ENCODE results near the gene TCF25. TPM values are rescaled to one million over a fixed set of nuclear protein-coding genes. Genes with fewer than 3 reads are reported as not detected.
"Not testable (repeated sequence)": the region's sequence is repeated elsewhere in the genome, so short reads cannot be mapped to it uniquely, and the experiment has no call there.

The TCF25 gene
- polyA plus RNA-seq, 1 experiment = 219 TPM

GRCh38 chr16:89934611-89935553 is 61.5 kb downstream of the TCF25 start:
- DNase-seq (ENCODE audit: low read depth) = no peak
- ChIA-PET CTCF (no interaction called here), POLR2A (no interaction called here)
- TF ChIP-seq CTCF (IDR thresholded peaks at IDR 0.05; ENCODE audit: insufficient read depth, low read depth, low read length) = no peak
- H3K27me3 ChIP-seq (ENCODE audit: control insufficient read depth, insufficient read depth, low read length) = no peaks in the 10 kb centered on the region
- H3K36me3 ChIP-seq (ENCODE audit: control insufficient read depth, insufficient read depth, low read length) = peaks cover 31% of the 10 kb centered on the region
- H3K4me3 ChIP-seq (ENCODE audit: low read depth, low read length) = no peak overlapping the region

GRCh38 chr16:89935620-89936019 is 62.2 kb downstream of the TCF25 start:
- DNase-seq (ENCODE audit: low read depth); H3K4me3 ChIP-seq (ENCODE audit: low read depth, low read length); H3K27me3 ChIP-seq (ENCODE audit: control insufficient read depth, insufficient read depth, low read length); POLR2A ChIA-PET: not testable (repeated sequence)
- peaks cover 31% of the 10 kb centered on the region for H3K36me3 ChIP-seq (ENCODE audit: control insufficient read depth, insufficient read depth, low read length)
- CTCF ChIA-PET = interaction anchor here (0.7 kb wide), 1 partner anchor 12 kb away, joined by 4 read pairs; no protein-coding TSS in a partner anchor

- TF ChIP-seq CTCF (IDR thresholded peaks at IDR 0.05; ENCODE audit: insufficient read depth, low read depth, low read length) = no peak
- ChIA-PET CTCF (interaction anchor here (0.7 kb wide), 1 partner anchor 12 kb away, joined by 4 read pairs; no protein-coding TSS in a partner anchor), POLR2A (no interaction called here)
- H3K36me3 ChIP-seq (ENCODE audit: control insufficient read depth, insufficient read depth, low read length) = peaks cover 31% of the 10 kb centered on the region
- H3K27me3 ChIP-seq (ENCODE audit: control insufficient read depth, insufficient read depth, low read length) = no peaks in the 10 kb centered on the region
- DNase-seq (ENCODE audit: low read depth) = no peak
- no peak overlapping the region for H3K4me3 ChIP-seq (ENCODE audit: low read depth, low read length)
Measured at GRCh38 chr16:89936034-89936433, 62.6 kb downstream of the TCF25 start.

GRCh38 chr16:89936508-89936907 is 63.1 kb downstream of the TCF25 start:
- CTCF ChIA-PET = no interaction called here
- POLR2A ChIA-PET = no interaction called here
- Histone ChIP-seq H3K27me3 (ENCODE audit: control insufficient read depth, insufficient read depth, low read length) (no peaks in the 10 kb centered on the region), H3K4me3 (ENCODE audit: low read depth, low read length) (no peak overlapping the region), H3K36me3 (ENCODE audit: control insufficient read depth, insufficient read depth, low read length) (peaks cover 27% of the 10 kb centered on the region)
- TF ChIP-seq CTCF (IDR thresholded peaks at IDR 0.05; ENCODE audit: insufficient read depth, low read depth, low read length) = no peak
- DNase-seq (ENCODE audit: low read depth) = no peak

GRCh38 chr16:89936981-89937380 is 63.6 kb downstream of the TCF25 start:
- Histone ChIP-seq H3K4me3 (ENCODE audit: low read depth, low read length) (no peak overlapping the region), H3K27me3 (ENCODE audit: control insufficient read depth, insufficient read depth, low read length) (no peaks in the 10 kb centered on the region), H3K36me3 (ENCODE audit: control insufficient read depth, insufficient read depth, low read length) (peaks cover 23% of the 10 kb centered on the region)
- DNase-seq (ENCODE audit: low read depth) = no peak
- POLR2A ChIA-PET = no interaction called here
- TF ChIP-seq CTCF (IDR thresholded peaks at IDR 0.05; ENCODE audit: insufficient read depth, low read depth, low read length) = no peak
- CTCF ChIA-PET = interaction anchor here (1.2 kb wide), 1 partner anchor 9 kb away, joined by 3 read pairs; no protein-coding TSS in a partner anchor
